HFF-Myc (cell line): ENCODE measurements around the gene TNNC1.

Experiments used
- DNase-seq: peaks from one replicate; pipeline ENCODE4 v3.0.0-alpha.2; 2011; ENCODE audit warnings: low read depth; ENCODE audit errors: extremely low read depth
- H3K4me3 ChIP-seq: replicated peaks from 2 replicates; pipeline ENCODE4 v1.5.1; 2011; ENCODE audit warnings: low read depth, mild to moderate bottlenecking, control low read depth, low read length
- TF ChIP-seq, protein P1 (sequence below): IDR thresholded peaks from 2 replicates; pipeline ENCODE4 v1.5.1; 2012; ENCODE audit warnings: mild to moderate bottlenecking, low read depth, low read length, control low read depth; ENCODE audit errors: missing control alignments

TNNC1 gene

DNA sequence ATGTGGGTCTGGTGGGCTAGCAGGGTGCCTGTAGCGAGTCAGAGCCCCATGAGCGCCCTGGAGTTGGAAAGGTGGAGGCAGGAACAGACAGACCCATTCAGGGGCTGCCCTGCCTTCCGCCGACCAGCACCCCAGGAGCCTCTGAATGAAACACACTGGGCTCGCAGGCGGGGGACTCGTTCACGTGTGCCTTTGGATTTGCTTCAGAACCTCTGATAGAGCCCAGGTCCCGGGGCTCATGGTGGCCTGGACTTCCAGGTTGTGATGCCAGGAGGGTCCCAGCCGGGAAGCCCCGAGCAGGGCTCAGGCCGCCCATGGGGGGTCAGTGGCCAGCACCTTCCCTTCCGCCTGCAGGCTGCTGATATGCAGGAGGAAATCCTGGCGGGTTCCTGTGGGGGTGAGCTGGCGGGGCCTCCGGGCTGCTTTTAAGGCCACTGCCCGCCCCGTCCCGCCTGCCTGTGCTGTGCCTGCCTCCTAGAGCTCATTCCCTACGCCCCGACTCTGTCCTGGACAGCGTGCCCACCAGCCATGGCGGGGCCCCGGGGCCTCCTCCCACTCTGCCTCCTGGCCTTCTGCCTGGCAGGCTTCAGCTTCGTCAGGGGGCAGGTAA, 41.1 kb upstream of the TNNC1 start, which contains the start of gene STAB1:
Gene STAB1 (plus strand): TSS at position 453 of the 610 bp plus-strand sequence. CDS start 76 bp downstream, at position 529.
- TF ChIP-seq, protein P1, sequence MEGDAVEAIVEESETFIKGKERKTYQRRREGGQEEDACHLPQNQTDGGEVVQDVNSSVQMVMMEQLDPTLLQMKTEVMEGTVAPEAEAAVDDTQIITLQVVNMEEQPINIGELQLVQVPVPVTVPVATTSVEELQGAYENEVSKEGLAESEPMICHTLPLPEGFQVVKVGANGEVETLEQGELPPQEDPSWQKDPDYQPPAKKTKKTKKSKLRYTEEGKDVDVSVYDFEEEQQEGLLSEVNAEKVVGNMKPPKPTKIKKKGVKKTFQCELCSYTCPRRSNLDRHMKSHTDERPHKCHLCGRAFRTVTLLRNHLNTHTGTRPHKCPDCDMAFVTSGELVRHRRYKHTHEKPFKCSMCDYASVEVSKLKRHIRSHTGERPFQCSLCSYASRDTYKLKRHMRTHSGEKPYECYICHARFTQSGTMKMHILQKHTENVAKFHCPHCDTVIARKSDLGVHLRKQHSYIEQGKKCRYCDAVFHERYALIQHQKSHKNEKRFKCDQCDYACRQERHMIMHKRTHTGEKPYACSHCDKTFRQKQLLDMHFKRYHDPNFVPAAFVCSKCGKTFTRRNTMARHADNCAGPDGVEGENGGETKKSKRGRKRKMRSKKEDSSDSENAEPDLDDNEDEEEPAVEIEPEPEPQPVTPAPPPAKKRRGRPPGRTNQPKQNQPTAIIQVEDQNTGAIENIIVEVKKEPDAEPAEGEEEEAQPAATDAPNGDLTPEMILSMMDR, result no peak
- DNase-seq, result no peak
- H3K4me3 ChIP-seq, result no peak within 1 kb of the TSS

DNA sequence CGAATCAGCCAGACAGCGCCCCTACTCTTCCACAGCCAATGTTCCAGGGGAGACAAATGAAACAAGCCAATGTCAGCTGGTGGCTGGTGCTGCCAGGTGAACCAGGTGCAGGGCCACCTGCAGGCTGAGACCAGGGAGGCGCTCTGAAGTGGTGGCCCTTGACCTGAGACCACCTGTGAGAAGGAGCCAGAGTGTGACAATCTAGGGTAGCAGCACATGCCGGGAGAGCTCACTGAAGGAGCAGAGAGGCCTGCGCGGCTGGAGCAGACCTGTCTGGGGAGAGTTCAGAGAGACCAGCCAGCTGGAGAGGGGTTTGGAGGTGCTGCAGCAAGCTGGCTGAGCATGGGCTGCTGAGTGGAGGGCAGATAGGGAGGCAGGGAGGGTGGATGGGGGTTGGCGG, 40.6 kb upstream of the TNNC1 start:
- H3K4me3 ChIP-seq, result no peak overlapping the region
- no peak for DNase-seq
- TF ChIP-seq, protein P1, result no peak

DNA sequence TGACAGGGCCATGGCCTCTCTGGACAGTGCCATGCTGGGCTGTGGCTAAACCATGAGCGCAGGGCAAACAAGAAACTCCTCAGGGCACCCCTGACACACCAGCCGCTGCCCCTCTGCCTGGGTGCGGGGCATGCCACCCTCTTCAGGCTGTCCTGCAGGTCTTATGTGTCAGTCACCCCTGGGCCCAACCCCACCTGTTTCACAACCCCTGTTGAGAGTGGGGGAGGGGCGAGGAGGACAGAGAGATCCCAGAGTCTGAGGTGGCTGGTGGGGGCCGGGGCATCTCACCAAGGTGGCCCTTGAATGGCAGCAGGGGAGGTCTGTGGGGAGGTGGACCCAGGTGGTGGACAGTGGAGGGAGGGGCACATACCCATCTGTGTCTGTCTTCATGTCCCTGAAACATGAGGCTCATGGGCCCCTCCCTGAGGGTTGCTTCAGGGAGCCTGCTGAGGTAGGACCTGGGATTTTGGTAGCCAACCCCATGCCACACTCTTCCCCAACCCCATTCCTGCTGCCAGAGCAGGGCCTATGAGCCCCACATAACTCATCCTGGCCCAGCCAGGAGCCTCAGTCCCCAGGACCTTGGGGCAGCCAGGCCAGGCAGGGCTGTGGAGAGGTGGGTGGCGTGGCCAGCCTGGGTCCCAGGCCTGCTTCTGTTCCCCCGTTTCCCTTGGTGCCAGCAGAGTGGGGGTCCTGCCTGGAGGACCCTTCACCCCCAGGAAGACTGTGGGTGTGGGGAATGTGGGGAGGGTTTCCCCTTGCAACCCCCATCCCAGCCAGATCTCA, 39.6 kb upstream of the TNNC1 start:
- DNase-seq, result no peak
- TF ChIP-seq, protein P1, result no peak
- no peak overlapping the region for H3K4me3 ChIP-seq

DNA sequence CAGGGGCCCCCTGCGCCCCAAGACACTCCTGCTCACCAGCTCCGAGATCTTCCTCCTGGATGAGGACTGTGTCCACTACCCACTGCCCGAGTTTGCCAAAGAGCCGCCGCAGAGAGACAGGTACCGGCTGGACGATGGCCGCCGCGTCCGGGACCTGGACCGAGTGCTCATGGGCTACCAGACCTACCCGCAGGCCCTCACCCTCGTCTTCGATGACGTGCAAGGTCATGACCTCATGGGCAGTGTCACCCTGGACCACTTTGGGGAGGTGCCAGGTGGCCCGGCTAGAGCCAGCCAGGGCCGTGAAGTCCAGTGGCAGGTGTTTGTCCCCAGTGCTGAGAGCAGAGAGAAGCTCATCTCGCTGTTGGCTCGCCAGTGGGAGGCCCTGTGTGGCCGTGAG, 38.2 kb upstream of the TNNC1 start:
- no peak overlapping the region for H3K4me3 ChIP-seq
- TF ChIP-seq, protein P1, result no peak
- no peak for DNase-seq

DNA sequence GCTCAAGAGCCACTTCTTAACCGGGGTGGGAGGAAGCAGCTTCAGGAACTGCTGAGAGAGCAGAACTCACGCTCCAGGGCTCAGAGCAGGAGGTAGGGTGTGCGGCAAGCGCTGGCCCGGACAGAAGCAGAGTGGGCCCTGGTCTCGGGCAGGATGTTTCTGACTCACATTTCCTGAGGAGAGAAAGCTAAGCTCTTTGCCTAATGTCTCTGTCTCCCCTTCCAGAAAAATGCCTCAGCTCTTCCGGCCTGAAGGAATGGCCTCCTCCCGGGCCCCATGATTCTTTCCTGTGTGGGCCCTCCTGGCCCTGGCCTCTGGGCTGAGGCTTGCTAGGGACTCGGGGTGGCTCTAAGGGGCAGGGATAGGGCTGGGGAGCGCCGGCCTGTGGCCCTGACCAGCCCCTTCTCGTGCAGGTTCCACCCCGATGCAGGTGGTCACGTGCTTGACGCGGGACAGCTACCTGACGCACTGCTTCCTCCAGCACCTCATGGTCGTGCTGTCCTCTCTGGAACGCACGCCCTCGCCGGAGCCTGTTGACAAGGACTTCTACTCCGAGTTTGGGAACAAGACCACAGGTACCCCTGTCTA, 37.2 kb upstream of the TNNC1 start:
- TF ChIP-seq, protein P1, result no peak
- no peak overlapping the region for H3K4me3 ChIP-seq
- DNase-seq, result no peak

DNA sequence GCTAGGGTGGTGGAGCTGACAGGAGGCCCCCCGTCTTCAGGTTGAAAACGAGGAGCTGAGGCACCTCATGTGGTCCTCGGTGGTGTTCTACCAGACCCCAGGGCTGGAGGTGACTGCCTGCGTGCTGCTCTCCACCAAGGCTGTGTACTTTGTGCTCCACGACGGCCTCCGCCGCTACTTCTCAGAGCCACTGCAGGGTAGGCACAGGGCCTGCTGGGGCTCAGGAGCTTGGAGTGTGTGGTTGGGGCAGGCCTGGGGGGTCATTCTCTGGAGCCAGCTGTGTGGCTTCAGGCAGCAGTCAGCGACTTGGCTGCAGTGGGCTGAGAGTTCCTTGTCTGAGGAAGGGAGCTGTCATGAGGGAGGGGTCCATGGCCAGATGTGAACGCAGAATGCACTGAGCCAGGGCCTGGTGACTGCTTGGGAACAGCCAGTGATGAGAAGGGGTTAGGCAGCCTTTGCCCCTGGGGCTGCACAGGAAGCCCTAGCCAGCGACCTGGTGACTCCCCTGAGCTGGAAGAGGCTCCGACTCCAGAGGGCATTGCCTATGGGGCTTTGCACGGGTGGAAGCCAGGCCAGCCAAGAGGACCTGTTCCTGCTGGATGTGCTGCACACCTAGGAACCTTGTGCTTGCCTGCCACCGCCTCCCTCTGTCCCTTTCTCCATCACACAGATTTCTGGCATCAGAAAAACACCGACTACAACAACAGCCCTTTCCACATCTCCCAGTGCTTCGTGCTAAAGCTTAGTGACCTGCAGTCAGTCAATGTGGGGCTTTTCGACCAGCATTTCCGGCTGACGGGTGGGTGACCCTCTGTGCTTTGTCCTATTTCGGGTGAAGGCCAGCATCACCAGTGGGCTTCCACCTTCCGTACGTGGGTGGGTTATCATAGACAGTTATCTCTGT, 36.4 kb upstream of the TNNC1 start:
- H3K4me3 ChIP-seq, result no peak overlapping the region
- DNase-seq, result no peak
- TF ChIP-seq, protein P1, result no peak
